HUES48 (cell line): ENCODE data around the gene PRSS36.
"Not testable (repeated sequence)": the region's sequence is repeated elsewhere in the genome, so short reads cannot be mapped to it uniquely, and the experiment has no call there.

ENCODE experiments used
- H3K27ac ChIP-seq: one replicate; pipeline ENCODE4 v1.7.0; 2013; ENCODE audit warnings: low read depth, low read length, inconsistent platforms
- H3K27me3 ChIP-seq: 2 replicates; pipeline ENCODE4 v1.6.1; 2013; ENCODE audit warnings: mild to moderate bottlenecking, low read length; ENCODE audit not compliant: control insufficient read depth, insufficient read depth
- H3K36me3 ChIP-seq: 2 replicates; pipeline ENCODE4 v1.6.1; 2013; ENCODE audit warnings: low read length; ENCODE audit not compliant: control insufficient read depth, insufficient read depth
- H3K4me1 ChIP-seq: 2 replicates; pipeline ENCODE4 v1.6.1; 2013; ENCODE audit warnings: mild to moderate bottlenecking, low read length; ENCODE audit not compliant: control insufficient read depth, insufficient read depth
- H3K4me3 ChIP-seq: 2 replicates; pipeline ENCODE4 v1.5.1; 2013; ENCODE audit warnings: mild to moderate bottlenecking, low read depth, low read length
- H3K9ac ChIP-seq: 2 replicates; pipeline ENCODE4 v1.6.1; 2013; ENCODE audit warnings: mild to moderate bottlenecking, low read depth, low read length, moderate library complexity
- H3K9me3 ChIP-seq: 2 replicates; pipeline ENCODE4 v1.6.1; 2013; ENCODE audit warnings: low read length; ENCODE audit not compliant: control insufficient read depth, insufficient read depth

The PRSS36 gene

DNA sequence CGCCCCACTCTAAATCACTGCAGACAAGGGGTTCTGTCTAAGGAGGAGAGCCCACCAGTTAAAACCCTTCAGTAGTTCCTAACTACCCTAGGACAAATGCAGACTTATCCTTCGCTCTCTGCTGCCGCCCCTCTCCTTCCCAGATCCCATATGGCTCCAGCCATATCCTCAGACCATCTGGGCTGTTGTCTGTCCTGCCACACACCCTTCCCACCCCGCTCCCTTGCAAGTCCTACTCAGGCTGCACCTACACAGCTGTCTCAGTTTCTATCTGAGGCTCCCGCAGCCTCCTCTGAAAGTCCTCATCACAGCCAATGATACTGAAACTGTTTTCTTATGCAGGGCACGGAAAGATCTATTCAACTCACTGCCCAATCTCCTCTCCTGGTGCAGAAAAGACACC lies 42.4 kb downstream of the PRSS36 start:
- peaks cover 30% of the 10 kb centered on the region for H3K36me3 ChIP-seq
- H3K9me3 ChIP-seq: no peaks in the 10 kb centered on the region
- no peaks in the 10 kb centered on the region for H3K27me3 ChIP-seq
- H3K4me3 ChIP-seq: no peak overlapping the region
- no peak overlapping the region for H3K9ac ChIP-seq
- peaks cover 6% of the 10 kb centered on the region for H3K4me1 ChIP-seq
- H3K27ac ChIP-seq: no peak overlapping the region

DNA sequence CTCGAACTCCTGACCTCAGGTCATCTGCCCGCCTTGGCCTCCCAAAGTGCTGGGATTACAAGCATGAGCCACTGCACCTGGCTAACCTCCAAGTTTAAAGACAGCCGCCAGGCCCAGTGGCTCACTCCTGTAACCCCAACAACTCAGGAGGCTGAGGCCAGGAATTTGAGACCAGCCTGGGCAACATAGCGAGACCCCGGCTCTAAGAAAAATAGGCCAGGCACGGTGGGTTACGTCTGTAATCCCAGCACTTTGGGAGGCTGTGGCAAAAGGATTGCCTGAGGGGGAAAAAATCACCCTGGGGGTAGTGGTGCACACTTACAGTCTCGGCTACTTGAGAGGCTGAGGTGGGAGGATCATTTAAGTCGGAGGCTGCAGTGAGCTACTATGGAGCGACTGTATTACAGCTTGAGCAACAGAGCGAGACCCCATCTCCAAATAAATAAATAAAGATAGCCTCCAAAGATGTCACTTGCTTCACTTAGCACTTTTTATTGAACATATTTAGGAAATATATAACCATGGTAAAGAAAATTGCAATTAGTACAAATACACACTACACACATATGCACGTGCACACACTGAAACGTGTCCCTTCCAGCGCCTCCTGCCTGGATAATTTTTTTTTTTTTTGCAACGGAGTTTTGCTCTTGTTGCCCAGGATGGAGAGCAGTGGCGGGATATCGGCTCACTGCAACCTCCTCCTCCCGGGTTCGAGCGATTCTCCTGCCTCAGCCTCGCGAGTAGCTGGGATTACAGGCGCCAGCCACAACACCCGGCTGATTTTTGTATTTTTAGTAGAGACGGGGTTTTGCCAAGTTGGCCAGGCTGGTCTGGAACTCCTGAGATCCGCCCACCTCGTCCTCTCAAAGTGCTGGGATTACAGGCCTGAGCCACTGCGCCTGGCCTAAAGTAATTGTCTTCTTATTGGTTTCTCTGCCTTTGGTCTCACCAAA lies 43.1 kb downstream of the PRSS36 start:
- Histone ChIP-seq H3K4me1 (peaks cover 6% of the 10 kb centered on the region), H3K9ac (no peak overlapping the region), H3K27me3 (no peaks in the 10 kb centered on the region), H3K4me3 (no peak overlapping the region), H3K9me3 (no peaks in the 10 kb centered on the region), H3K27ac (no peak overlapping the region), H3K36me3 (peaks cover 23% of the 10 kb centered on the region)

DNA sequence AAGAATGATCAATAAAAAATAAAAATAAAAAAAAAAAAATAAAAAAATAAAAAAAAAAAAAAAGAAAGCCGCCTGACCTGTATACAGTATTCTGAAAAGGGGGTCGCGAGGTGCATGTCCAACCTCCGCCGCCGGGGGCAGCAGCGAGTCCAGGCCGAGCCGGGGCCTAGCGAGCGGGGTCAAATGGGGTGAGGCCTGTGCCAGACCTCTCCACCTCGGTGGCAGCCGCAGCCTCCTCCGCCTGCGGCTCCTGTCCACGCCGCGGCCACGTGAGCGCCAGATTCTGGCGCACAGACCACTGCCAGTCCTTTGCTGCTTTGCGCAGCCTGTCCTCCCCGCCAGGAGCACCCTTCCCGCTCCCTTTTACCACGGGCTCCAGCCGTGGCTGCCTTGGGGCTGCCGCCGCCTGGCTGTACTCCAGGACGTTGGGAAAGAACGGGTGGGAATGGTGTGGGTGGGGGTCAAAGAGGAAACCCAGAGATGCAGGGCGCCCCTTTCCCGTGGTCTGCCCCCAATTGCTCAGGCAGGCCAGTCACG lies 44.1 kb downstream of the PRSS36 start:
- Histone ChIP-seq H3K9ac (no peak overlapping the region), H3K9me3 (no peaks in the 10 kb centered on the region), H3K27ac (no peak overlapping the region), H3K36me3 (peaks cover 13% of the 10 kb centered on the region), H3K4me1 (peaks cover 6% of the 10 kb centered on the region), H3K27me3 (no peaks in the 10 kb centered on the region), H3K4me3 (no peak overlapping the region)

DNA sequence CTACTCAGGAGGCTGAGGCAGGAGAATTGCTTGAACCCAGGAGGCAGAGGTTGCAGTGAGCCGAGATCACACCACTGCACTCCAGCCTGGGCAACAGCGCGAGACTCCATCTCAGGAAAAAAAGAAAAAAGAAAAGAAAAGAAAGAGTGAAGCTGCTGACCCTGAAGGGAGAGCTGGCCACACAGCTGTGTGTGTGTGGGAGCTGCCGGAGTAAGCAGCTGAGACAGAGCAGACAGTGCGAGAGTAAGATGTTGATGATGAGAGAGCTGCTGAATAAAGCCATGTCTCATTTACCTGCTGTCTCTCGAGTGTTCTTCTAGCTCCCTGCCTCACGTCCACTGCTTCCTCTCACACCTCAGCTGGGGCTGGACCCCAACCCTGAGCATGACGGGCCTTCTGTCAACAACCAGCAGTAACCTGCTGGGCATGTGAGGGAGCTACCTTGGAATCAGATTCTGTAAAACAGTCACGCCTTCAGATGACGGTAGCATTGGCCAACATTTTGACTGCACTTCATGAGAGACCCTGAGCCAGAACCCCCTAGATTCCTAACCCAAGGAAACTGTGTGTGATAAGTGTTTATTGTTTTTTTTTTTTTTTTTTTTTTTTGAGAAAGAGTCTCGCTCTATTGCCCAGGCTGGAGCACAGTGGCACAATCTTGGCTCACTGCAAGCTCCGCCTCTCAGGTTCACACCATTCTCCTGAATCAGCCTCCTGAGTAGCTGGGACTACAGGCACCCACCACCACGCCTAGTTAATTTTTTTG lies 48.8 kb downstream of the PRSS36 start:
- not testable (repeated sequence) for H3K4me3 ChIP-seq, H3K27ac ChIP-seq, H3K9ac ChIP-seq, H3K4me1 ChIP-seq, H3K36me3 ChIP-seq, H3K9me3 ChIP-seq, H3K27me3 ChIP-seq

DNA sequence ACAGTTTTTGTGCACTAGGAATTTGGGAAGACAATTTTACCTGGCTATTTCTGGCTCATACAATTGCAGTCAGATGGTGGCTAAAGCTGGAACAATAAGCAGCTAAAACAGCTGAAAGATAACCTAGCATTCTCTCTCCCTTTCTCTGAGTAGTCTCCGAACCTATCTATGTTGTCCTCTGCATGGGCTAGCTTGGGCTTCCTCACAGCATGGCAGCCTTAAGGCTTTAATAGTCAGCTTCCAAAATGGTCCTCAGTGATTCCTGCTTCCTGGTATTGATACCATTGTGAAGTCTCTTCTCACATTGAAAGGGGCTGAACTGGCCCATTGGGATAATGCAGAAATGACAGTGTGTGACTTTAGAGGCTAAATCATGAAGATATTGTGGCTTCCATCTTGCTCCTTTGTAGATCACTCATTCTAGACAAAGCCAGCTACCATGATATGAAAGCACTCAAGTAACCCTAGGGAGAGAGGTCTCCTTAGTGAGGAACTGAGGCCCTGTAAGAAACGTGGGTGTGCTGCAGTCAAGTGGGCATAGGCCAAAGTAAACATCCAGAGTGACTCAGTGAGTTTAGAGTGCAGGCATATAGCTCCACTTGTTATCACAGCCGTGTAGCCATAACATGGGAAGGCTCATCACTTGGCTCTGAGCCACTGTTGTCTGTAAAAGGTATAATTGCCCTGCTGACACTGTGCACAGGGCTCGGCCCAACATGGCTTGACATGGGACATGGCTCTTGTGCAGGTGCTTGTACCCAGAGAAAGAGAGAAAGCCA lies 49.8 kb downstream of the PRSS36 start:
- H3K27ac ChIP-seq: no peak overlapping the region
- H3K4me3 ChIP-seq: no peak overlapping the region
- H3K36me3 ChIP-seq: no peaks in the 10 kb centered on the region
- no peaks in the 10 kb centered on the region for H3K9me3 ChIP-seq
- no peaks in the 10 kb centered on the region for H3K4me1 ChIP-seq
- H3K27me3 ChIP-seq: no peaks in the 10 kb centered on the region
- H3K9ac ChIP-seq: no peak overlapping the region

DNA sequence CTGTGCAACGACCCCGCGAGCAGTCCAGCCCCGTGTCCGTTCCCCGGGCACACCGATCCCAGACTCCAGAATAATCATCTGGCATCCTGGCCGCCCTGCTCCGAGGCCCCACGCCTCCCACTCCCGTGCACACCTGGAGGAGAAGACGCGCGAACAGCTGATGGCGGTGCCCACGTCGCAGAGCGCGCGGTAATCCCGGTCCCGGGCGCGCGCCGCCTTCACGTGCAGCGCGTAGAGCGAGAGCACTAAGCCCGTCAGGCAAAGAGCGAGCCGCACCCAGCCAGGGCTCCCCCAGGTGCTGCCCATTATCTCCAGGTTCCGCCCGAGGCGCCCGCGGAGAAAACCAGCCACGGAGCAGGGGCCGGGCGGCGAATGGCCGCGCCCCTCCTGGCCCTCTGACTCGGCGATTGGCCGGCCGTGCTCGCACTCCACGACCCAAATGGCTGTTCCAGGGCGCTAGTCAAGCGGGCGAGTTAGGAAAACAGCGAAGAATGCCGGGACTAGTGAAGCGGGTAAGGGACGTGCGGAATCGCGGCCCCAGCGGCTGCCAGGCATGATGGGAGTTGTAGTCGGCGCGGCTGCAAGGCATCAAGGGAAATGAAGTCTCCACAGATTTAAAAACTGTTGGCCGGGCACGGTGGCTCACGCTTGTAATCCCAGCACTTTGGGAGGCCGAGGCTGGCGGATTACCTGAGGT lies 55.3 kb downstream of the PRSS36 start, which contains the start of gene VKORC1:
TSS of gene VKORC1 (minus strand) at position 374 of the 697 bp plus-strand sequence. CDS start at position 306, 68 bp downstream.
- Histone ChIP-seq H3K4me1 (peaks cover 3% of the 10 kb centered on the region), H3K36me3 (peaks cover 22% of the 10 kb centered on the region), H3K27ac (peak within 1 kb of the TSS; percentile 80), H3K9me3 (no peaks in the 10 kb centered on the region), H3K4me3 (peak within 1 kb of the TSS; percentile 95), H3K9ac (peak within 1 kb of the TSS; percentile 72), H3K27me3 (no peaks in the 10 kb centered on the region)

DNA sequence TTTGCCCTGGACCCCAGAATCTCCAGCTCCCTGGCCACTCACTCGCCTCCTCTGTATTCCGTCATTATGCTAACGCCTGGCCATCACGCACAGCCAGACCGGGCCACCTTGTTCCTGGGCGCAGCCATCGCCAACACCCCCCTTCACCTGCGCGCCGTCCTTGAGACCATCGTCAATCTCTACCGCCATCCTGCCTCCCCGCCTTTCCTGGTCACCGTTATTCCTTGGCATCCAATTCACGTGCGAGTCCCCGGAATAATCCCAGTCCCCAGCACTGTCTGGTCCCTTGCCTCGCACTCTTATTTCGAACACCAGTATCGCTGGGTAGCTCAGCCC lies 55.8 kb downstream of the PRSS36 start:
- peak overlapping the region; percentile 80 for H3K27ac ChIP-seq

DNA sequence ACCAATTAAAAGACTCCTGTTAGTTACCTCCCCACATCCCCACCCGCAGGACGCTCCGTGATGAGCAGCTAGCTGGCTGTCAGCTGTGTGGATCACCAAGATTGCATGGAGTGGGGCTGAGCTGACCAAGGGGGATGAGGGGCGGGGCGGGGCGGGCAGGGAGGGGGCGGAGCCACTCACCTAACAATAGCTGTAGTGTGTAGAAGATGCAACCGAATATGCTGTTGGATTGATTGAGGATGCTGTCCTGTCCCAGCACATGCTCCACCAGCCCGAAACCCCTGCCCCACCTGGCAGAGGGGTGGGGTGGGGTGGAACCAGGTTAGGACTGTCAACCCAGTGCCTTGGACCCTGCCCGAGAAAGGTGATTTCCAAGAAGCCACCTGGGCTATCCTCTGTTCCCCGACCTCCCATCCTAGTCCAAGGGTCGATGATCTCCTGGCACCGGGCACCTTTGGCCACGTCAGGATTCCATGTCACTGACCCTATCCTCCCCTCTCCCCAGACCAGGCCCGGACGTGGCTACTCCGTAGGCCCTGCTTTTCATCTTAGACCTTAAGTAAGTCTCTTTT lies 56.6 kb downstream of the PRSS36 start:
- Histone ChIP-seq H3K4me3 (peak overlapping the region; percentile 95), H3K4me1 (peaks cover 3% of the 10 kb centered on the region), H3K27me3 (no peaks in the 10 kb centered on the region), H3K27ac (no peak overlapping the region), H3K9ac (no peak overlapping the region), H3K36me3 (peaks cover 29% of the 10 kb centered on the region), H3K9me3 (no peaks in the 10 kb centered on the region)

More for the DNA sequence above, 55.8 kb downstream of the PRSS36 start:
- H3K36me3 ChIP-seq: peaks cover 25% of the 10 kb centered on the region
- H3K4me1 ChIP-seq: peaks cover 3% of the 10 kb centered on the region
- peak overlapping the region; percentile 72 for H3K9ac ChIP-seq
- H3K27me3 ChIP-seq: no peaks in the 10 kb centered on the region
- H3K9me3 ChIP-seq: no peaks in the 10 kb centered on the region
- peak overlapping the region; percentile 95 for H3K4me3 ChIP-seq

DNA sequence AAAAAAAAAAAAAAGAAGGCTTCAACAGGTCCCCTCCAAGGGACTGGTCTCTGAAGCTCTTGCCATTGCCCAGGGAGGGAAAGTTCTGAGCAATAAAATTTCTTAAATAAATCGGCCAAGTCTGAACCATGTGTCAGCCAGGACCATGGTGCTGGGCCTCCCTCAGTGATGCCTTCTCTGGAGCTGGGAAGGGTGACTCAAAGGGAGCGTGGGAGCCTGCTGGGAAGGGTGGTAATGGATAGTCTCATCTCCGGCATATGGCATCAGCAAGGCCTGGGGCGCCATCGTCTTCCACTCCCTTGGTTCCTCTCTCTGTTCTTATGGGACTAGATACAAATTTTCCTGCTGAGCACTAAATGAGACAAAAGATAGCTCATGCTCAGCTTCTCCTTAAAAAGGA lies 57.5 kb downstream of the PRSS36 start:
- Histone ChIP-seq H3K9me3 (no peaks in the 10 kb centered on the region), H3K4me1 (peaks cover 3% of the 10 kb centered on the region), H3K27ac (no peak overlapping the region), H3K4me3 (no peak overlapping the region), H3K27me3 (no peaks in the 10 kb centered on the region), H3K9ac (no peak overlapping the region), H3K36me3 (peaks cover 29% of the 10 kb centered on the region)

DNA sequence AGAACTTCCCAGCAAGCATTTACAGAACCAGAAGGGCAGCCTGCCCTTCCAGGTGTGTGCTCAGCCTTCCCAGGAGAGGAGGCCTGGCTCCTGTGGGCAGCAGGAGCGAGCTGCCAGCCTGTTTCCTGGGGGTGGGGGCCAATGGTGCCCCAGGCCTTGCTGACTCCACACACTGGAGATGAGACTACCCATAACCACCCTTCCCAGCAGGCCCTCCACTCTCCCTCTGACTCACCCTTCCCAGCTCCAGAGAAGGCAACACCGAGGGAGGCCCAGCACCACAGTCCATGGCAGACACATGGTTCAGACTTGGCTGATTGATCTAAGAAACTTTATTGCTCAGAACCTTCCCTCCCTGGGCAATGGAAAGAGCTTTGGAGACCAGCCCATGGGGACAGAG lies 59.3 kb downstream of the PRSS36 start:
- H3K4me1 ChIP-seq: peaks cover 3% of the 10 kb centered on the region
- no peak overlapping the region for H3K4me3 ChIP-seq
- H3K9ac ChIP-seq: no peak overlapping the region
- H3K36me3 ChIP-seq: peaks cover 29% of the 10 kb centered on the region
- H3K9me3 ChIP-seq: no peaks in the 10 kb centered on the region
- no peak overlapping the region for H3K27ac ChIP-seq
- H3K27me3 ChIP-seq: no peaks in the 10 kb centered on the region
